Suppressor macrophage treated with lipopolysaccharide for 4 hours (primary cell): ENCODE measurements around the gene TTC39A.

Source experiments
- DNase-seq: peaks from one replicate; pipeline ENCODE4 v3.0.0-alpha.2; 2020

The TTC39A gene

GRCh38 chr1:51330331-51331201 lies at the start of gene TTC39A:
Gene TTC39A, minus strand, starts transcription at chr1:51330562. Its CDS starts 85 bp downstream, at chr1:51330477.
- DNase-seq, result no peak

- DNase-seq, result no peak
These were observed 48.5 kb upstream of the TTC39A start for GRCh38 chr1:51378871-51379270.

- no peak for DNase-seq
These were observed 43.5 kb upstream of the TTC39A start for GRCh38 chr1:51373898-51374297.

GRCh38 chr1:51372561-51372960 lies 42.2 kb upstream of the TTC39A start:
- DNase-seq, result no peak

- no peak for DNase-seq
These were observed 38.8 kb upstream of the TTC39A start for GRCh38 chr1:51369171-51369570.

- DNase-seq, result no peak
These were observed 35.4 kb upstream of the TTC39A start for GRCh38 chr1:51365774-51366173.

- no peak for DNase-seq
These were observed 29.5 kb upstream of the TTC39A start for GRCh38 chr1:51359879-51360278.

- no peak for DNase-seq
These were observed 25.0 kb upstream of the TTC39A start for GRCh38 chr1:51355382-51355781.

- no peak for DNase-seq
These were observed 24.1 kb upstream of the TTC39A start for GRCh38 chr1:51354416-51354815.

GRCh38 chr1:51351907-51352306 lies 21.5 kb upstream of the TTC39A start:
- no peak for DNase-seq

- DNase-seq, result no peak
These were observed 19.5 kb upstream of the TTC39A start for GRCh38 chr1:51349862-51350261.

- DNase-seq, result no peak
These were observed 17.8 kb upstream of the TTC39A start for GRCh38 chr1:51348147-51348527.

- no peak for DNase-seq
These were observed 17.2 kb upstream of the TTC39A start for GRCh38 chr1:51347398-51348146.

- no peak for DNase-seq
These were observed 16.0 kb upstream of the TTC39A start for GRCh38 chr1:51346086-51346942.

GRCh38 chr1:51345300-51345687 lies 14.9 kb upstream of the TTC39A start:
- DNase-seq, result no peak

- no peak for DNase-seq
These were observed 14.4 kb upstream of the TTC39A start for GRCh38 chr1:51344602-51345299.

- DNase-seq, result no peak
These were observed 13.9 kb upstream of the TTC39A start for GRCh38 chr1:51344276-51344601.

- no peak for DNase-seq
These were observed 13.3 kb upstream of the TTC39A start for GRCh38 chr1:51343624-51344023.

GRCh38 chr1:51342591-51343206 lies 12.3 kb upstream of the TTC39A start:
- no peak for DNase-seq

GRCh38 chr1:51341876-51342496 lies 11.6 kb upstream of the TTC39A start:
- no peak for DNase-seq

GRCh38 chr1:51340380-51340779 lies 10.0 kb upstream of the TTC39A start:
- no peak for DNase-seq

- DNase-seq, result no peak
These were observed 6.3 kb upstream of the TTC39A start for GRCh38 chr1:51336711-51337110.
